Measurements from ENCODE around the gene SH3RF2. TPM values are rescaled to one million over a fixed set of nuclear protein-coding genes. Genes with fewer than 3 reads are reported as not detected.

SH3RF2 gene
- total and polyA plus RNA-seq, 2 donors (not counting 1 experiment from before 2014, with no cell fraction given), result 0.53 to 1.2 TPM

DNA sequence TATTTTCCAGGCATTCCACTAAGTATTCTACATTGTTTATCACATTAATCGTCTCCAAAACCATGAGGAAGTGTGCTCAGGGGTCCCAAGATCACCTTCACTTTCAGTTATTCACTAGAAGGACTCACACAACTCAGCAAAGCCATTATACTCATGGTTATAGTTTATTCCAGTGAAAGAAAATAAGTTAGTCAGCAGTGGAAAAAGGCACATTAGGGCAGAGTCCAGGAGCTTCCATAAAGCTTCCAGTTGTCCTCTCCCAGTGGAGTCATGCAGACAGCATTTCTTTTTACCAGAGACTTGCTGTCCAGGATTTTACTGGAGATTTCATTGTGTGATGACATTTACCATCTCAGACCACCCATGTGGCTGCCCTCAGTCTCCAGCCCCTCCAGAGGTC, 51.5 kb downstream of the SH3RF2 start:
- no peak overlapping the region for H3K4me3 ChIP-seq (replicated peaks in 1 of 4; ENCODE audit: control extremely low read depth in 1 of 4, insufficient read depth in 1 of 4, low read depth in 3 of 4, low read length in 4 of 4)
- no peaks in the 10 kb centered on the region for H3K79me2 ChIP-seq (ENCODE audit: control insufficient read depth, insufficient read depth, low read length)
- H3K36me3 ChIP-seq (ENCODE audit: control insufficient read depth, insufficient read depth, low read length), result no peaks in the 10 kb centered on the region
- no peak overlapping the region for H2AFZ ChIP-seq (ENCODE audit: low read length)
- no peak overlapping the region for H3K4me2 ChIP-seq (ENCODE audit: extremely low read depth, insufficient read depth, low read length)
- H3K9ac ChIP-seq (ENCODE audit: insufficient read depth, low read length), result no peak overlapping the region
- H3K27ac ChIP-seq (ENCODE audit: insufficient read depth, low read length), result no peak overlapping the region
- H4K20me1 ChIP-seq (ENCODE audit: control insufficient read depth, extremely low read depth, insufficient read depth, low read length), result no peaks in the 10 kb centered on the region
- no peaks in the 10 kb centered on the region for H3K4me1 ChIP-seq (ENCODE audit: control insufficient read depth, extremely low read depth, insufficient read depth, low read length)
- H3K27me3 ChIP-seq (ENCODE audit: control insufficient read depth, insufficient read depth, low read length), result no peaks in the 10 kb centered on the region
- no peaks in the 10 kb centered on the region for H3K9me3 ChIP-seq (ENCODE audit: control insufficient read depth, insufficient read depth, low read depth, low read length)
- DNase-seq (ENCODE audit: low read depth in 2 of 2), result no peak
- TF ChIP-seq, protein P1, sequence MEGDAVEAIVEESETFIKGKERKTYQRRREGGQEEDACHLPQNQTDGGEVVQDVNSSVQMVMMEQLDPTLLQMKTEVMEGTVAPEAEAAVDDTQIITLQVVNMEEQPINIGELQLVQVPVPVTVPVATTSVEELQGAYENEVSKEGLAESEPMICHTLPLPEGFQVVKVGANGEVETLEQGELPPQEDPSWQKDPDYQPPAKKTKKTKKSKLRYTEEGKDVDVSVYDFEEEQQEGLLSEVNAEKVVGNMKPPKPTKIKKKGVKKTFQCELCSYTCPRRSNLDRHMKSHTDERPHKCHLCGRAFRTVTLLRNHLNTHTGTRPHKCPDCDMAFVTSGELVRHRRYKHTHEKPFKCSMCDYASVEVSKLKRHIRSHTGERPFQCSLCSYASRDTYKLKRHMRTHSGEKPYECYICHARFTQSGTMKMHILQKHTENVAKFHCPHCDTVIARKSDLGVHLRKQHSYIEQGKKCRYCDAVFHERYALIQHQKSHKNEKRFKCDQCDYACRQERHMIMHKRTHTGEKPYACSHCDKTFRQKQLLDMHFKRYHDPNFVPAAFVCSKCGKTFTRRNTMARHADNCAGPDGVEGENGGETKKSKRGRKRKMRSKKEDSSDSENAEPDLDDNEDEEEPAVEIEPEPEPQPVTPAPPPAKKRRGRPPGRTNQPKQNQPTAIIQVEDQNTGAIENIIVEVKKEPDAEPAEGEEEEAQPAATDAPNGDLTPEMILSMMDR (conservative IDR thresholded peaks at IDR 0.05 in 1 of 2, IDR thresholded peaks at IDR 0.05 in 1 of 2; ENCODE audit: low read depth in 1 of 2, low read length in 2 of 2), result no peak
- no peak for TF ChIP-seq EZH2 (IDR thresholded peaks at IDR 0.05; ENCODE audit: low read length, missing control alignments)

DNA sequence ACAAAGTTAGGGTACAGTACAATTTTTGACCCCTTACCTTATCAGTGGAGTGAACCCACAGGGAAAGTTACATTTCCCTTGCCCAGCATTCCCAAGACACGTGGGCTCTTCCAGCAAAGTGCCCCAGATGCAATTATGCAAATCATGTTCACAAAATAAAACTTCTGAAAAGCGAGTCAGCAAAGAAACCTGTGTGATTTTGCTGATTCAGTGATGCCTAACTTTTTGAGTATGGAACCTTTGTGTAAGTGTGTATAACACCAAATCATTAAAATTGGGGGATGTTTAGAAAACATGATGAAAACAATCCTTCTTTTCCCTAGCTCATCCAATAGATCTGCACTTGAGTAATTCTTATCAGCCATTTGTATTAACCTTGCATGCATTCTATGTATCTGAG, 52.6 kb downstream of the SH3RF2 start:
- TF ChIP-seq, protein P1 (conservative IDR thresholded peaks at IDR 0.05 in 1 of 2, IDR thresholded peaks at IDR 0.05 in 1 of 2; ENCODE audit: low read depth in 1 of 2, low read length in 2 of 2), result no peak
- no peak for TF ChIP-seq EZH2 (IDR thresholded peaks at IDR 0.05; ENCODE audit: low read length, missing control alignments)
- no peak overlapping the region for H3K4me2 ChIP-seq (ENCODE audit: extremely low read depth, insufficient read depth, low read length)
- no peaks in the 10 kb centered on the region for H3K27me3 ChIP-seq (ENCODE audit: control insufficient read depth, insufficient read depth, low read length)
- H2AFZ ChIP-seq (ENCODE audit: low read length), result no peak overlapping the region
- H3K4me3 ChIP-seq (replicated peaks in 1 of 4; ENCODE audit: control extremely low read depth in 1 of 4, insufficient read depth in 1 of 4, low read depth in 3 of 4, low read length in 4 of 4), result no peak overlapping the region
- no peak overlapping the region for H3K9ac ChIP-seq (ENCODE audit: insufficient read depth, low read length)
- no peaks in the 10 kb centered on the region for H3K9me3 ChIP-seq (ENCODE audit: control insufficient read depth, insufficient read depth, low read depth, low read length)
- no peak overlapping the region for H3K27ac ChIP-seq (ENCODE audit: insufficient read depth, low read length)
- H3K36me3 ChIP-seq (ENCODE audit: control insufficient read depth, insufficient read depth, low read length), result no peaks in the 10 kb centered on the region
- H4K20me1 ChIP-seq (ENCODE audit: control insufficient read depth, extremely low read depth, insufficient read depth, low read length), result no peaks in the 10 kb centered on the region
- H3K4me1 ChIP-seq (ENCODE audit: control insufficient read depth, extremely low read depth, insufficient read depth, low read length), result no peaks in the 10 kb centered on the region
- DNase-seq (ENCODE audit: low read depth in 2 of 2), result no peak
- H3K79me2 ChIP-seq (ENCODE audit: control insufficient read depth, insufficient read depth, low read length), result no peaks in the 10 kb centered on the region

DNA sequence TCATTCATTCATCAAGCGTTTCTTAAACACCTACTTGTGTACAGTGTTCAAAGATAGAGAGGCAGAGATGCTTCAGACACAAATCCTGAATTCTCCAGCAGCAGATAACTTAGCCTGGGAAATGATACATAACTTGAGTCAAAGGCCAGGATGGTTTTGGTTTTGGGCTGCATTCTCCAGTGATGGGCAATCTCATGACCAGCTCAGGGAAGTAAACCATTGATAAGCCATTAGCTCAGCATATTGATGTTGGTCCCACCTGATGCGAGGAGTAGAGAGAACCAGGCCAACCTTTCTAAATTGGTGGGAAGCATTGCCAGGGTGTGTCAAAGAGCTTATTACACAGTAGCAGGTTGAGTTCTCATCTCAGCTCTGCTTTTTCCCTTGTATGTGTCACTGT, 53.0 kb downstream of the SH3RF2 start:
- no peak overlapping the region for H3K4me2 ChIP-seq (ENCODE audit: extremely low read depth, insufficient read depth, low read length)
- no peak overlapping the region for H3K9ac ChIP-seq (ENCODE audit: insufficient read depth, low read length)
- H2AFZ ChIP-seq (ENCODE audit: low read length), result no peak overlapping the region
- no peaks in the 10 kb centered on the region for H3K9me3 ChIP-seq (ENCODE audit: control insufficient read depth, insufficient read depth, low read depth, low read length)
- peak in 1 of 2 donors; percentile 81 for DNase-seq (ENCODE audit: low read depth in 2 of 2)
- no peaks in the 10 kb centered on the region for H3K4me1 ChIP-seq (ENCODE audit: control insufficient read depth, extremely low read depth, insufficient read depth, low read length)
- no peaks in the 10 kb centered on the region for H4K20me1 ChIP-seq (ENCODE audit: control insufficient read depth, extremely low read depth, insufficient read depth, low read length)
- no peaks in the 10 kb centered on the region for H3K79me2 ChIP-seq (ENCODE audit: control insufficient read depth, insufficient read depth, low read length)
- no peaks in the 10 kb centered on the region for H3K36me3 ChIP-seq (ENCODE audit: control insufficient read depth, insufficient read depth, low read length)
- no peak for TF ChIP-seq EZH2 (IDR thresholded peaks at IDR 0.05; ENCODE audit: low read length, missing control alignments)
- TF ChIP-seq, protein P1 (conservative IDR thresholded peaks at IDR 0.05 in 1 of 2, IDR thresholded peaks at IDR 0.05 in 1 of 2; ENCODE audit: low read depth in 1 of 2, low read length in 2 of 2), result no peak
- no peak overlapping the region for H3K4me3 ChIP-seq (replicated peaks in 1 of 4; ENCODE audit: control extremely low read depth in 1 of 4, insufficient read depth in 1 of 4, low read depth in 3 of 4, low read length in 4 of 4)
- no peaks in the 10 kb centered on the region for H3K27me3 ChIP-seq (ENCODE audit: control insufficient read depth, insufficient read depth, low read length)
- H3K27ac ChIP-seq (ENCODE audit: insufficient read depth, low read length), result no peak overlapping the region
